Stimulated activated CD4-positive, alpha-beta T cell treated with anti-CD3 and anti-CD28 coated beads, Interleukin-12 subunit alpha, Interleukin-12 subunit beta, amount 100 ng/mL, for 24 hours (primary cell): Measurements from ENCODE around the gene ADGRG1.

Experiments
- DNase-seq, 2 experiments: peaks; one replicate each; pipeline ENCODE4 v3.0.0-alpha.2; 2020; ENCODE audit warnings: low read depth in 2 of 2

The ADGRG1 gene

DNA sequence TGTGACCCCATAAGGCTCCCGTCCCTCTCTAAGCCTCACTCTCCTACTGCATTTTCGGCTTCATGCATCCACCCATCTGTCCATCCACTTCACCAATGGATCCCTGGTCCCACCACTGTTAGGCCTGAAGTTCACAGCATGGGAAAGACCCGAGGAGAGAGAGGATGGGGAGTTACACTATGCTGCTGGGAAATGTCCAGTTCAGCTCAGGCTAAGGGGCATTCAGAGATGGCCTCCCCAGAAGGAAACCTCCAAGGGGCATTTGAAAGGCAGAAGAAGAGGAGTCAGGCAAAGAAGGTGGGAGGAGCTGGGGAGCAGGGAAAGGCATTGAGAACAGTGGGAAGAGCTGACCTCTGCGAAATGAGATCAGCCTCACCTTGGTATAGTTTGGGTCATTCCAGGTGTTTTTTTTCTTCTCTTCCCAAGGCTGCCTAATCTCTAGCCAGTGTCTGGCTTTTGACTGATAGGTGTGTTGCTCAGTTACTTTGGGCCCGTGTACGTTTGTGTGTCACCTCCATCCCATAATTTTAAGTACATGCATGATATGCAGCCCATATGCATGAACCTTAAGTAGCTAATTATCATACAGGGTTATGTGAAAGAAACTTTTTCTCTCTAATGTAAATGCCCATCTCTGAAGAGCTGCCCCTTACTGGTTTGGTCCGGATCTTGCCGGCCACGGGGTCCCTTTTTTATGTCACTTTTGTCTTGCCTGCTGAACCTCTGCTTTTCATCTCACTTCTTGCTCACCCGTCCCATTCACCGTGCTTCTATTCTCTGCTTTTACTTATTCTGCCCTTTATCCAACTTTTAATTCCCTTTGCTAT is 54.6 kb downstream of the ADGRG1 start:
- DNase-seq, result no peak

DNA sequence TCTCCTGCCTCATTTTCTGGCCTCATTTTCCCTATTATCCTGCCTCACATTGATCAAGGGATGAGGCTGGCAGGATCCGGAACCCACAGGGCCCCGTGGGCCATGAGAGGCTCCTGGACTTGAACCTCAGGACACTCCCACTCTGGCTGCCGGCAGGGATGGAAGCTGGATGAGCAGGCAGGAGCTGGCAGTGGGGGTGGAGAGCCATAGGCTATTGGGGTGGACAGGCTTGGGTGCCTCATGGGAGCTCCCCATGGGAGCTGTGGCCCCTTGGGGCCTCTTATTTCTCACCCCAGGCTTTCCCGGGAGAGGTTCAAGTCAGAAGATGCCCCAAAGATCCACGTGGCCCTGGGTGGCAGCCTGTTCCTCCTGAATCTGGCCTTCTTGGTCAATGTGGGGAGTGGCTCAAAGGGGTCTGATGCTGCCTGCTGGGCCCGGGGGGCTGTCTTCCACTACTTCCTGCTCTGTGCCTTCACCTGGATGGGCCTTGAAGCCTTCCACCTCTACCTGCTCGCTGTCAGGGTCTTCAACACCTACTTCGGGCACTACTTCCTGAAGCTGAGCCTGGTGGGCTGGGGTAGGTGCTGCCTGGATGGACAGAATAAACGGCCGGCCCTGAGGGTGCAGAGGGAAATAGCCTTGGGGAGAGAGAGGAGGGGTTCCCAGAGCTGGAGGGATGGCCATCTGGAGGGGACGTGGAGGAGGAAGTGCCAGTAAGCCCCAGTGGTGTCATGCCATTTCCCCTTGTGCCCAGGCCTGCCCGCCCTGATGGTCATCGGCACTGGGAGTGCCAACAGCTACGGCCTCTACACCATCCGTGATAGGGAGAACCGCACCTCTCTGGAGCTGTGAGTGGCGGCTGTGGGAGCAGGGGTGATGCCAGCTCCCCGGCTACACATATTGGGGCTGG is 55.5 kb downstream of the ADGRG1 start:
- no peak for DNase-seq

DNA sequence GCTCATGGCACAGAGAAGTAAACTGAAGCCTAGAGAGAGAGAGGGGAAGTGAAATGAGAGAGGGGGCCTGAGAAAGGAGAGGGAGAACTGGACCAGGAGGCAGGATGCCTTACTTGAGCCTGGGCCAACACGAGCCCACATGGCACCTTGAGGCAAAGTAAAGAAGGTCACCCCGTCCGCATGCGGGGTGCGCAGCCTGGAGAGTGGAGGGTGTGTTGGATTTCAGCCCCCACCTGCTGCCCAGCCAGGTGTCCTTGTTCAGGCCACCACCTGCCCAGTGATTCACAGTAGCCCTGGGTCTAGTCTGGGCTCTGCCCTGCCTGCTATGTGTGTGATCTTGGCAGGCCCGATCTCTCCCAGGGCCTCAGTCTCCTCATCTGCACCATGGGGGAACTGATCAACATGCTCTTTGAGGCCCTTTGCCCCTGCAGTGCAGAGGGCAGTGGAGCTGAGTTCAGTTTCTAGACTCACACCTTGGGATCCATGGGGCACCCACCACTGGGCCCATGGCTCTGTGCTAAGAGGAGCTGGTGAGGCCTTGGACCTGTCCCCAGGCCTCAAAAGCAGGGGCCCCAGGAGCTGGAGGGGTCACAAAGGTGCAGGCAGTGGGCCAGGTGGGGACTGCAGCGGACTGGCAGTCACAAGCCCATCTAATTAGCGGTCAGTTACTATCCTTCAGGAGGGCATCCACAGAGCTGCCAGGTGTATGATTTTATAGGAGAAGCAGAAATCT is 56.4 kb downstream of the ADGRG1 start:
- no peak for DNase-seq

DNA sequence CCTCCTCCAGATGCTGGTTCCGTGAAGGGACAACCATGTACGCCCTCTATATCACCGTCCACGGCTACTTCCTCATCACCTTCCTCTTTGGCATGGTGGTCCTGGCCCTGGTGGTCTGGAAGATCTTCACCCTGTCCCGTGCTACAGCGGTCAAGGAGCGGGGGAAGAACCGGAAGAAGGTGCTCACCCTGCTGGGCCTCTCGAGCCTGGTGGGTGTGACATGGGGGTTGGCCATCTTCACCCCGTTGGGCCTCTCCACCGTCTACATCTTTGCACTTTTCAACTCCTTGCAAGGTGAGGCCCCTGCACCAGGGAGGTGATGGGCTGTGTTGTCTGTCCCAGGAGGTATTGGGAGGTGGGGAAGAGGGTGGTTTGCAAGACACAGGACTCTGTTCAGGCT is 57.2 kb downstream of the ADGRG1 start:
- no peak for DNase-seq

DNA sequence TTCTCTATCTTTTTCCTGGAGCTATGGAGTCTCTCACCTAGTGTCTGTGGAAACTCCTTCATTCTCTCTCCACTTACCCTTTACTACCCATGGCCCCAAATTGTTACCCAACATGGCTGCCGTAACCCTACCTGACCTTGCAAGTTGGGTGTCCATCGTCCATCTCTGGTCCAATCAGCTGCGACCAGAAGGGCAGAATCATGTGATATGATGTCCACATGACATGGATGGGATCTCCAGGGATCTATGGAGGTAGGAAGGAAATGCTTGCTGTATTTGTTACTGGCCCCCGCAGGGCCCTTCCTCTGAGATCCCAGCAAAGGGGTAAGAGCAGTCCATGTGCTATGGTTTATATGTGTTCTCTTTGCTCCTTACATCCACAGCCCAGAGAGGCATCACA is 58.1 kb downstream of the ADGRG1 start:
- no peak for DNase-seq

DNA sequence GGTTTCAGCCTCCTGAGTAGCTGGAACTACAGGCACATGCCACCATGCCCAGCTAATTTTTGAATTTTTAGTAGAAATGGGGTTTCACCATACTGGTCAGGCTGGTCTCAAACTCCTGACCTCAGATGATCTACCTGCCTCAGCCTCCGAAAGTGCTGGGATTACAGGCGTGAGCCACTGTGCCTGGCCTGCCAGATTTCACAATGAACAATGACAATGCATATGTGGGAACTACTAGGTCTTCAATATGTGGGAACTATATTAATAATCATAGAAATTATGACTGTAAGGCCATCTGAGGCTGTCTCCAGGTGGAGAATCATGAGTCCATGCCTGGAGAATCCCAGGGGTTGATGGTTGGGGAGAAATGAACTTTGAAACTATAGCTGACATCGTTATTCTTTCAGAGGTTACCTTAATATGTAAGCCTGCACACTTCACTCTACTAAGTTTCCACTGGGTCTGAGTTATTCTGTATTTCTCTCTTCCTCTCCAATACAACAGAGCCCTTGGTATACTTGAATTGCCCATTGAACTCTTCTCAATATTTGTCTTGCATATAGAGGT is 59.0 kb downstream of the ADGRG1 start:
- no peak for DNase-seq

DNA sequence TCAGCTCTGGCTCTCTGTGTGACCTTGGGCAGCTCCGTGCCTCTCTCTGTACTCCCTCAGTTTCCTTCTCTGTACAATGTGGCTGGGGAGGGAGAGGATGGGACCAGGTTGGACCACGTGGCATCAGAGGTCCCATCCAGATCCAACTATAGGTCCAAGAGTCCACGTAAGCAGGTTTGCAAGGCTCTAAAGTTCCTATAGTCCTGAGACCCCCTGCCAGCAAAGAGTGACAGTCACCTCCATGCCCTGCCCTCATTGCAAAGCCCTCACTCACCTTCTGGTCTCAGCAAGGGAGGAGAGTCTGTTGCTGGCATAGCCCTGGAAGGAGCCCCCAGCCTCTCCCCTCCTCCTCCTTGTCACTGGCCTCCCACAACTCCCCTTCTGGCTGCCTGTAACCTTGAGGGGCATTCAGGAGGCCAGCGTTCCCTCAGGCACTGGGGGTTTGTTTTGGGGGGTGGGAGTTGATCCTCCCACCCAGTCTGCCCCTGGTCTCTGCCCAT is 60.1 kb downstream of the ADGRG1 start:
- no peak for DNase-seq

DNA sequence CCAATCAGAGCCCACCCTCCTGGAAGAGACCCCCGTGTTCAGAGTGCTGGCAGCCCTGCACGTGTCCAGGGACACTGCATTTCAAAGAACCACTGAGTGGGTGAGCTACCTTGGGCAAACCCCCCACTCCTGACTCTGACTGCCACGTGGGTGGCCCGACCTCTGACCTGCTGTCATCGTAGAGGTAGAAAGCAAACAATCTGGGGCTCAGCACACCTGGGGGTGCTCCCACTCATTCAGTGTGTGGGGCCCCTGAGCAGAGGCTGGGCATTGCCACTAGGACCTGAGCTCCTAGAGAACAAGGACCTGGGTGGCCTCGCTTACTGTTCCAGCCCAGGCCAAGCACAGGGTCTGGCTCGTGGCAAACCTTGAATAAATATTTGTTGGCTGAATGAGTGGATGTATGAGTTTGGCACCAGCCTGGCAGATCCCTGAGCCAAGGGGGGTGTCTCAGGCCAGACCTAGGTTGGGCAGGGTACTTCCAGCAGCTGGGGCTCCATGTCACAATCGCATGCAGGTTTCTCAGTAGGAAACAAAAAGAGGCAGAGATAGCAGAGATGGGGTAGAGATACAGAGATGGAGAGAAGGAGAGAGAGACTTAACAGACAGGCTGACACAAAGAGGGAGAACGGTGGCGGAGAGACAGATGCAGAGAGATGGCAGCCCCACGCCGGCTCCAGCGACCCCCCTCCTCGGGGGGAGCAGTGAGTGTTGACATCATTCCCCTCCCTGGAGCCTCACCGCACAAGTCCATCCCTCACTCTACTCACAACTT is 60.7 kb downstream of the ADGRG1 start:
- no peak for DNase-seq

DNA sequence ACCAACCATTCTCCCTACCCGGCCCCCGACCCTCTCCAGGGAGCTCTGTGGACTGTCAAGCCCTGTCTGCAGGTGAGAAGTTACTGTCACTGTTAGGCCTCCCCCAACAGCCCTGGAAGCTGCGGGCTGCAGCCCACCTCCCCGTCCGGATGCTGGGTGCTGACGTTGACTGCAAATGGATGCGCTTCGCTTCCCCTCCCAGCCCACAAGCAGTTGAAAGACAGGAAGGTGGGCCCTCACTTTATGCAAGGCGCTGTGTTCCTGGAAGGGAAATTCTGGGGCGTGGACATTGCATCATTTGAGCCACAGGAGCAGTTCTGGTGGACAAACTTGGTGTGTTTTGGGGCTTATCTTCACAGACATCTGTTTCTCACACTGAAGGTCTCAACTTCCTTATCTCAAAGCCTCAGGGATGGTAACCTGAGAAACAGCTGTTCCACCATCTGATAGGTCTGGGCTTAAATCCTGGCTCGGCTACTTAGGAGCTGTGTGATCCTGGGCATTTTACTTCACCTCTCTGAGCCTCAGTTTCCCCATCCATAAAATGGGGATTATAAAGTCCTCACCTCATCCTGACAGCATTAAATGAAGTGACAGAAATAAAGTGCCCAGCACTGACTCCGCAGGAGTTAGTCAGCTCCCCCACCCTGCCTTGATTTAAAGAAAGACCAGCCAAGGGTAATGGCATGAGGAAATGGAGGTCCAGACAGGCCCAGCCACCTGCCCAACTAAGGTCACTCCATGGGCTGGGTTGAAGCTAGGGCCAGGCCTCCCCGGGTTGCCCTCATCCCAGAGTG is 61.5 kb downstream of the ADGRG1 start:
- DNase-seq, result no peak

DNA sequence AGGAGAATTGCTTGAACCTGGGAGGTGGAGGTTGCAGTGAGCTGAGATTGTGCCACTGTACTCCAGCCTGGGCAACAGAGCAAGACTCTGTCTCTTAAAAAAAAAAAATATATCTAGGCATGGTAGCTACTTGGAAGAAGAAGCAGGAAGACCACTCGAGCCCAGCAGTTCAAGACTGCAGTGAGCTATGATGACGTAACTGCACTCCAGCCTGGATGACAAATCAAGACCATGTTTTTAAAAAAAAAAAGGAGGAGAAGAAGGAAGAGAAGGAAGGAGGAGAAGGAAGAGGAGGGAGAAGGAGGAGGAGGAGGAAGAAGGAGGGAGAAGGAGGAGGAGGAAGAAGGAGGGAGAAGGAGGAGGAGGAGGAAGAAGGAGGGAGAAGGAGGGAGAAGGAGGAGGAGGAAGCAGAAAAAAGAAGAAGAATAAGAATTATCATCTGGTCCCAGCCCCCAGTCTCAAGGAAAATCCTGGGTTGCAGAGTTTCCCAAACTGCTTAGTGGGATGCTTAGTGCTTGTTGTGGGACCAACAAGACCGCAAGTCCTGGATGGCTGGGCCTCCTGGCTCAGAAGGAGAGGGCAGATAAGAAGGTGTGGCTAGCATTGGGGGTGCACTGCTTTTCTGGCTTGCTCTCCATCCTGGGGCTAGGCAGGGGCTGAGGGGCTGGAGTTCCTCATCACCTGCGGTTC is 62.5 kb downstream of the ADGRG1 start:
- no peak for DNase-seq

DNA sequence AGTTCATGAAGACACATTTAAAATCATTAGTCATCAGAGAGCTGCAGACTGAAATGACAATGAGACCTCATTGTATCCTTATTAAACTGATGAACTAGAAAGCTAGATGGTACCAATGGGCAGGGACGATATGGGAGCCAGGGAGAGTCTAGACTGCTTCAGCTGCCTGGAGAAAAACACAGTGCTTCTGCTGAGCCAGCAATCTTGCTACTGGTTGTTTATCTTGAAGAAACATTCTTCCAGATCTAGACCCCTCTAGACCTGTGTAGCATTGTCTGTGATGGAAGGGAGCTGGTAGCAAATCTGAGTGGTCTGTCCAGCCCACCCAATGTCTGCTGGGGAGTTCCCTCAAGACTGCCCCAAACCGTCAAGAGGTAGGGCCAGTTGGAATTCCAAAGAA is 64.2 kb downstream of the ADGRG1 start:
- no peak for DNase-seq

DNA sequence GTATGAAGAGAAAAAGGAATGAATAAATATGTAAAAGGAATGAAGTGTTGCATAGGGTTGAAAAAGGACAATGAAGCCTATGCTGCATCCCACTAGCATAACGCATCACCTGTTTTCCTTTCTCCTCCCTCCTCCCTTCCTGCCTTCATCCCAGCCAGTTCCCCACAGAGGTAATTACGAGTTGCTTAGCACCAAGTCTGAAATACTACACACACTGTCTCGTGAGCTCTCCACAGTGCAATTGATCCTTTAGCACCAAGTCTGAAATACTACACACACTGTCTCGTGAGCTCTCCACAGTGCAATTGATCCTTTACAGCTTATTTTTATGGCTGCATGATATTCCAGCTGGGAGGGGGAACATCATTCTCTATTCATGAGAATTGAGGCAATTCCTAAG is 65.1 kb downstream of the ADGRG1 start:
- DNase-seq, result no peak

DNA sequence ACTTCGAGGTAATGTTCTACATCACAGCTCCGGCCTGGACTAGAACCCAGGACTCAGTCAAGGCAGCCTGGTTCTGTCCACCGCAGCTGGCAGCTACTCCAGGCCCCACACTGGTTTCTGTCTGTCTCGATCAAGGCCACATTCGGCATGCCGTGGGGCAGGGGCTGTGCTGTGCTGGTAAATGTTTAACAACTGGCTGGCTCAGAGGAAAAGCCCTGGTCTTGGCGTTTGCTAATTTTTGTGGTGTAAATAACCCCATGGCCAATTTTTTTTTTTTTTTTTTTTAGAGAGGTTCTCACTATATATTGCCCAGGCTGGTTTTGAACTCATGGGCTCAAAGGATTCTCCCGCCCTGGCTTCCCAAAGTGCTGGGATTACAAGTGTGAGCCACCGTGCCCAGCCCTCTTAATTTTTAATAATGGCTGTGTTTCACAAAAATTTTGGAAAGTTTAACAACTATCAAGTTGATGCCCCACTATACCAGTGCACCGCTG is 65.8 kb downstream of the ADGRG1 start:
- DNase-seq, result no peak

DNA sequence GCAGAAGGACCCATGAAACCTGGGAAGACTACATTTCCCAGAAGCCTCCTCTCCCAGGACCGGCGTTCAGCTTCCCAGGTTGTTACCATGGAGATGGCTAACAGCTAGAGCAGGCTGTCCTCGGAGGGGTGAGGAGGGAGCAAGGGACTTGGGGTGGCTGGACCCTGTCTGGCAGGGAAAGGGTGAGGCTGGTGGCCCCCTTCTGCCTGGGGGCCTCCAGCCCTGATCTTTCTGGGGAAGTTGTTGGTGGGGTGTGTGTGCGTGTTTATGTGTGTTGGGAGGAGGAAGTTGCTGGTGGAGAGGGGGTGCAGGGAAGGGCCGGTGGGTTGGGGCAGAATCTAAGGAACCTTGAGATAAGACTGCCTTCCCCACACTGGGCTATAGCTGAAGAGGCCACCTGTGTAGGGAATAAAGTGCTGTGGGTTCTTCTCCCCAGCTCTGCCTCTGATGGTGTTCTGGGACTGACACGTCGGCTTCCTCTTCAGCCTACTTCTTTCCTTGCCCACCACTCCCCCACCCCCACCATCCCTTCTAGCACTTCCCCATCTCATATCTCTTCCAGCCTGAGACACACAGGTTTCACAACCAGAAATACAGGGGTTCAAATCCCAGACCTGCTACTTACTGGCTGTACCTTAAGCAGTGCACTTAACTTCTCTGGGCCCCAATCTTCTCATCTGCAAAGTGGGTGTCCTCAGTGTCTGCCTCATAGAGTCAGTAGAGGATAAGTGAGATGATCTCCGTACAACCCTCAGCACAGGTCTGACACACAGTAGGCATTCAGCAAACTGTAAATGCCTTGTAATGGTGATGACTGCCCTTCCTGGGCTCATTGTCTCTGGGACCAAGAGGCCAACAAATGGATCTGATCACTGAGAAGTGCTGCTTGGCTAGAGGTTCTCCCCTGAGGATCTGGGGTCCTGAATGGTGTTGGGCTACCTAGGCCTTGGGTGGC is 66.6 kb downstream of the ADGRG1 start, which contains the start of gene DRC7:
DRC7 (plus strand) TSS at position 82 of the 955 bp plus-strand sequence. CDS start 3,144 bp downstream, outside the sequence.
- DNase-seq, result no peak

DNA sequence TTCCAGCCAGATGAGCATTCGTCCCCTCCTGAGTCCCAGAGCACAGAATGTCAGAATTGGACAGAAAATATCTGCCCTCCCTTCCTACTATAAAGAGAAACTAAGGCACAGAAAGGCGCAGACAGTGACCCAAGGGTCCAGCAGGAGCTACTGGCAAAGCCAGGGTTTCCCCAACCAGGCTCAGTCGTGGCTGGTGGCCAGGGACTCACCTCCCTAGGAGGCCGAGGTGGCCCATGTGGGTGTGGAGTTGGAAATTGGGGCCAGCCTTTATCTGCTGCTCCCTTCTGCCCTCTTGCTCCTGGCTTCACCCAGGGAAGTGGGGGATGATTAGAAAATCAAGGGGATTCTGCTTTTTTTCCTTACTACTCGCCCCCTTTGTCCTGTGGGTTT is 67.2 kb downstream of the ADGRG1 start:
- no peak for DNase-seq

DNA sequence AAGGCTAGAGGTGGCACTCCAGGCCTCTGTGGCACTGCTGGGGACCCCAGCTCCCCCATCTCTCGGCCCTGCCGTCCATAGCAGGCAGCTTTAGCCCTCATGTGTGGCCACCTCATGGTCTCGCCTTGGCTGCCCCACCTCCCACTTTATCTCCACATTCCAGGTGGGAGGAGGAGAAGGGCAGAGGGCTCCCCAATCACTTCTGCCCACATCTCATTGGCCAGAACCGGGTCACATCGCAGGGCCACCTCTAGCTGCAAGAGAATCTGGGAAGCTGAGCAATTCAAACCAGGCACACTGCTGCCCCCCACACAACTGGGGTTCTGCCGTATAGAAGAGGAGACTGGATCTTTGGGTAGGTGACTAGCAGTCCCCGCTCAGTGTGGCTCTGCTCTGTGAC is 67.8 kb downstream of the ADGRG1 start:
- DNase-seq, result no peak

DNA sequence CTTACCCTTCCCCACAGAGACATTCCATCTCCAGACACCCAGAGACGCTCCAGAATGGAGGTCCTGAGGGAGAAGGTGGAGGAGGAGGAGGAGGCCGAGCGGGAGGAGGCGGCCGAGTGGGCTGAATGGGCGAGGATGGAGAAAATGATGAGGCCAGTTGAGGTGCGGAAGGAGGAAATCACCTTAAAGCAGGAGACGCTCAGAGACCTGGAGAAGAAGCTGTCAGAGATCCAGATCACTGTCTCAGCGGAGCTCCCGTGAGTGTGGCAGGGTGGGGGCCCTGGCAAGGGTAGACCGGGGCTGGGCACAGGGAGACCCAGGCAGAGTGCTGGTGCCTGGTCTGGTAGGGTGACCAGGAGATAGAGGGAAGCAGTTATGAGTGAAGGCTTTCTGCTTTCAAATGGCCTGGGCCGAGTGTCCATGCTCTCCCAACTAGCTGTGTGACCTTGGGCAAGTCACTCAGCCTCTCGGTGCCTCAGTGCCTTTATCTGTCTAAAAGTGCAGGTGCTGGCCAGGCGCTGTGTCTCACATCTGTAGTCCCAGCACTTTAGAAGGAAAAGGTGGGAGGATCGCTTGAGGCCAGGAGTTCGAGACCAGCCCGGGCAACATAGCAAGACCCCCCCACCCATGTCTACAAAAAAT is 69.6 kb downstream of the ADGRG1 start:
- DNase-seq, result no peak
